Measurements from ENCODE around the gene RAPGEF4.
"Not testable (repeated sequence)": the region's sequence is repeated elsewhere in the genome, so short reads cannot be mapped to it uniquely, and the experiment has no call there.

Gene RAPGEF4

GRCh38 chr2:173001664-173002604 is 266.3 kb downstream of the RAPGEF4 start:
- no peak for DNase-seq (ENCODE audit: low read depth)

GRCh38 chr2:173002751-173003541 is 267.3 kb downstream of the RAPGEF4 start:
- no peak for DNase-seq (ENCODE audit: low read depth)

GRCh38 chr2:173008786-173009185 is 273.1 kb downstream of the RAPGEF4 start:
- DNase-seq (ENCODE audit: low read depth), result no peak

GRCh38 chr2:173010233-173010632 is 274.6 kb downstream of the RAPGEF4 start:
- no peak for DNase-seq (ENCODE audit: low read depth)

- no peak for DNase-seq (ENCODE audit: low read depth)
Measured at GRCh38 chr2:173016451-173016850, 280.8 kb downstream of the RAPGEF4 start.

GRCh38 chr2:173017646-173018420 is 282.2 kb downstream of the RAPGEF4 start:
- no peak for DNase-seq (ENCODE audit: low read depth)

GRCh38 chr2:173019755-173020154 is 284.1 kb downstream of the RAPGEF4 start:
- no peak for DNase-seq (ENCODE audit: low read depth)

GRCh38 chr2:173021939-173022371 is 286.3 kb downstream of the RAPGEF4 start:
- no peak for DNase-seq (ENCODE audit: low read depth)

GRCh38 chr2:173023718-173024117 is 288.1 kb downstream of the RAPGEF4 start:
- no peak for DNase-seq (ENCODE audit: low read depth)

- DNase-seq (ENCODE audit: low read depth), result no peak
Measured at GRCh38 chr2:173026479-173026878, 290.8 kb downstream of the RAPGEF4 start.

GRCh38 chr2:173027181-173028128 is 291.8 kb downstream of the RAPGEF4 start:
- DNase-seq (ENCODE audit: low read depth), result no peak

GRCh38 chr2:173028141-173028540 is 292.5 kb downstream of the RAPGEF4 start:
- DNase-seq (ENCODE audit: low read depth), result no peak

GRCh38 chr2:173028671-173029070 is 293.0 kb downstream of the RAPGEF4 start:
- DNase-seq (ENCODE audit: low read depth), result no peak

- no peak for DNase-seq (ENCODE audit: low read depth)
Measured at GRCh38 chr2:173030561-173031490, 295.2 kb downstream of the RAPGEF4 start.

- no peak for DNase-seq (ENCODE audit: low read depth)
Measured at GRCh38 chr2:173032032-173032431, 296.4 kb downstream of the RAPGEF4 start.

GRCh38 chr2:173033084-173033483 is 297.4 kb downstream of the RAPGEF4 start:
- no peak for DNase-seq (ENCODE audit: low read depth)

- DNase-seq (ENCODE audit: low read depth), result no peak
Measured at GRCh38 chr2:173034143-173034542, 298.5 kb downstream of the RAPGEF4 start.

GRCh38 chr2:173037245-173038120 is 301.8 kb downstream of the RAPGEF4 start:
- no peak for DNase-seq (ENCODE audit: low read depth)

- not testable (repeated sequence) for DNase-seq (ENCODE audit: low read depth)
Measured at GRCh38 chr2:173038257-173038656, 302.6 kb downstream of the RAPGEF4 start.
